Activated CD8-positive, alpha-beta T cell treated with anti-CD3 and anti-CD28 coated beads, Interleukin-2, amount 10 ng/mL, durations not matched to agents 7 days and 5 days (primary cell): ENCODE measurements around the gene CEMIP. TPM values are rescaled to one million over a fixed set of nuclear protein-coding genes. Genes with fewer than 3 reads are reported as not detected.

Experiments
- ATAC-seq: fragments of 150-1000 bp; cut with Tn5 transposase; one replicate; pipeline ENCODE4 v1.10.0; 2021; ENCODE audit warnings: moderate library complexity
- CTCF ChIA-PET: fragments of 350-600 bp; sonication (Branson Sonifier 250); formaldehyde crosslinking; loops from one replicate; lab custom pipeline; 2021; ENCODE audit warnings: antibody characterized with exemption; lab: Charles Lee
- POLR2A ChIA-PET: fragments of 350-600 bp; sonication (Branson Sonifier 250); formaldehyde crosslinking; loops from one replicate; lab custom pipeline; 2021; ENCODE audit warnings: antibody characterized with exemption; lab: Charles Lee
- DNase-seq: peaks from one replicate; pipeline ENCODE4 v3.0.0-alpha.2; 2020
- H3K27ac Mint-ChIP-seq: one replicate; pipeline ENCODE4 v1.8.0; 2021; ENCODE audit warnings: mild to moderate bottlenecking, mixed read lengths
- H3K27me3 Mint-ChIP-seq: one replicate; pipeline ENCODE4 v1.8.0; 2021; ENCODE audit warnings: low read depth, mixed read lengths
- H3K36me3 Mint-ChIP-seq: one replicate; pipeline ENCODE4 v1.8.0; 2021; ENCODE audit warnings: low read depth, mixed read lengths
- H3K4me1 Mint-ChIP-seq: one replicate; pipeline ENCODE4 v1.8.0; 2021; ENCODE audit warnings: low read depth, mixed read lengths
- H3K4me3 Mint-ChIP-seq: one replicate; pipeline ENCODE4 v1.8.0; 2021; ENCODE audit warnings: mild to moderate bottlenecking, mixed read lengths
- H3K9me3 Mint-ChIP-seq: one replicate; pipeline ENCODE4 v1.8.0; 2022; ENCODE audit warnings: mixed read lengths; ENCODE audit not compliant: insufficient read depth
- total RNA-seq, 2 experiments: library from RNA; stranded (reverse); gene quantifications; one replicate each; pipeline ENCODE4 v1.2.3, GENCODE V29; 2021

The CEMIP gene
- total RNA-seq, 2 experiments from 2014 or later = not detected

- H3K9me3 Mint-ChIP-seq = peaks cover 7% of the 10 kb centered on the region
These were observed 34.8 kb upstream of the CEMIP start for GRCh38 chr15:80744415-80744814.

DNA sequence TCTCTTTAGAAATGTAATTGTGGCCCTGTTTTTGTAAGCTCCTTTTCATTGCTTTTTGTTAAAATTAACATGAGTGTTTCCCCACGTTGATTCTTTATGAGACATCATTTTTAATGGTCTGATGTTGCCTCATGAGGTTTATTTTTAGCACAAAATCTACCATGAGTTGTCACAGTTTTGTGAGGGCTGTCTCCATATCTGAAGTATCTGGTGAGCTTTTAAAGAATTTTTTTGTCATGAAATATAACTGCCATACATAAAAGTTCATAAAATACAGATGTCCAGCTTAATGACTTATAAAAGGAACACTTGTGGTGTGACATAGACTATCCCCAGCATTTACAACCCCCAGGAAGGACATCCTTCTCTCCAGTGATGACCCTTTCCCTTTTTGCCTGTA lies 34.3 kb upstream of the CEMIP start:
- Mint-ChIP-seq H3K27me3 (peaks cover 2% of the 10 kb centered on the region), H3K4me1 (no peaks in the 10 kb centered on the region), H3K4me3 (no peak overlapping the region), H3K27ac (no peak overlapping the region), H3K36me3 (no peaks in the 10 kb centered on the region), H3K9me3 (peaks cover 7% of the 10 kb centered on the region)
- ChIA-PET POLR2A (no interaction called here), CTCF (no interaction called here)
- DNase-seq (no peak), ATAC-seq (no peak)

More at GRCh38 chr15:80744415-80744814, 34.8 kb upstream of the CEMIP start:
- H3K27me3 Mint-ChIP-seq = peaks cover 2% of the 10 kb centered on the region
- ChIA-PET POLR2A (no interaction called here), CTCF (no interaction called here)
- no peak overlapping the region for H3K4me3 Mint-ChIP-seq
- H3K27ac Mint-ChIP-seq = no peak overlapping the region
- ATAC-seq = no peak
- DNase-seq = no peak
- no peaks in the 10 kb centered on the region for H3K36me3 Mint-ChIP-seq
- no peaks in the 10 kb centered on the region for H3K4me1 Mint-ChIP-seq

GRCh38 chr15:80745888-80746287 lies 33.3 kb upstream of the CEMIP start:
- ATAC-seq (no peak), DNase-seq (no peak)
- no peaks in the 10 kb centered on the region for H3K36me3 Mint-ChIP-seq
- no peak overlapping the region for H3K27ac Mint-ChIP-seq
- CTCF ChIA-PET = no interaction called here
- peaks cover 2% of the 10 kb centered on the region for H3K27me3 Mint-ChIP-seq
- POLR2A ChIA-PET = no interaction called here
- H3K4me3 Mint-ChIP-seq = no peak overlapping the region
- H3K4me1 Mint-ChIP-seq = no peaks in the 10 kb centered on the region
- H3K9me3 Mint-ChIP-seq = peaks cover 7% of the 10 kb centered on the region

- no peaks in the 10 kb centered on the region for H3K4me1 Mint-ChIP-seq
- DNase-seq = no peak
- peaks cover 7% of the 10 kb centered on the region for H3K9me3 Mint-ChIP-seq
- ChIA-PET CTCF (no interaction called here), POLR2A (no interaction called here)
- H3K4me3 Mint-ChIP-seq = no peak overlapping the region
- no peak overlapping the region for H3K27ac Mint-ChIP-seq
- no peak for ATAC-seq
- H3K36me3 Mint-ChIP-seq = no peaks in the 10 kb centered on the region
- H3K27me3 Mint-ChIP-seq = peaks cover 2% of the 10 kb centered on the region
These were observed 31.7 kb upstream of the CEMIP start for GRCh38 chr15:80747317-80748053.

DNA sequence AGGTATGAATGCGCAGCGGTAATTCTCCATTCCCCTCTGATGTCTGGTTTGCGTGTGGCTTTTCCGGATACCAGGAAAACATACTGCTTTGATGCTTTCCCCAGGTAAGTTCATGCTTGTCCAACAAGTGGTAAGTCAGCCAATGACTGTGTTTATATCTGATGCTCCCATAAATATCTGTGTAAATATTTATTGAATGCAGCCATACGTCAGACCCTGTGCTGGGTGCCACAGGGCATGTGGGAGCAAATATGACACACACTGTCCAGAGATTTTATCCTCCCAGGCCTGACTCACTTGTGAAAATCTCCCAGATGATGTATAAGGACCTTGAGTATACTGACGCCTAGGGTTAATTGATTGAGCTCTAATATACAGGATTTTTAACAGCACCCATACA lies 29.6 kb upstream of the CEMIP start:
- no peak for DNase-seq
- H3K36me3 Mint-ChIP-seq = no peaks in the 10 kb centered on the region
- no peak for ATAC-seq
- CTCF ChIA-PET = interaction anchor here (2.0 kb wide), 1 partner anchor 27 kb away, joined by 10 read pairs; no protein-coding TSS in a partner anchor
- no peak overlapping the region for H3K4me3 Mint-ChIP-seq
- no peak overlapping the region for H3K27ac Mint-ChIP-seq
- peaks cover 7% of the 10 kb centered on the region for H3K9me3 Mint-ChIP-seq
- H3K27me3 Mint-ChIP-seq = peaks cover 2% of the 10 kb centered on the region
- H3K4me1 Mint-ChIP-seq = no peaks in the 10 kb centered on the region
- POLR2A ChIA-PET = interaction anchor here (0.7 kb wide), 1 partner anchor 119 kb away, joined by 3 read pairs; no protein-coding TSS in a partner anchor

GRCh38 chr15:80750575-80750974 lies 28.6 kb upstream of the CEMIP start:
- Mint-ChIP-seq H3K36me3 (no peaks in the 10 kb centered on the region), H3K4me3 (no peak overlapping the region), H3K4me1 (no peaks in the 10 kb centered on the region), H3K9me3 (peaks cover 7% of the 10 kb centered on the region), H3K27ac (no peak overlapping the region), H3K27me3 (peaks cover 2% of the 10 kb centered on the region)
- CTCF ChIA-PET = interaction anchor here (2.0 kb wide), 1 partner anchor 26 kb away, joined by 10 read pairs; no protein-coding TSS in a partner anchor
- ATAC-seq (no peak), DNase-seq (no peak)
- POLR2A ChIA-PET = interaction anchor here (0.7 kb wide), 1 partner anchor 120 kb away, joined by 3 read pairs; no protein-coding TSS in a partner anchor

DNA sequence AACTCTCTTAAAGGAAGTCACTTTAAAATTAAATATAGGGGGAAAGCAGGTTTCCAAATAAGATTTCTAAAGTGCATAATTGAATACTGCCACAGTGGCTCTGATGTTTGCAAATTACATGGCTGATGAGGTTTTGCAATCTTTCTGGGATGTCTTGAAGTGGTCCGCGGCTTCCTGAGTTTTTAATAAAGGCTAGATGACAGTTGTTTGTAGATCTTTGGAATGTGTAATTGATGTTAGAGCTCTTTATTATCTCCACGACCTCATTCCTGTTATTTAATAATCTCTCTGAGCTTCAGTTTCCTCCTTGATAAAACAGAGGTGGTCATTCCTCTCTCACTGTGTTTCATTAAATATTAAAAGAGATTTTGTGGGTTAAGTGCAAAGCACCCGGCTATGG lies 27.0 kb upstream of the CEMIP start:
- Mint-ChIP-seq H3K27ac (no peak overlapping the region), H3K27me3 (peaks cover 2% of the 10 kb centered on the region), H3K4me1 (peaks cover 4% of the 10 kb centered on the region), H3K36me3 (no peaks in the 10 kb centered on the region), H3K9me3 (no peaks in the 10 kb centered on the region), H3K4me3 (no peak overlapping the region)
- ChIA-PET POLR2A (no interaction called here), CTCF (interaction anchor here (0.9 to 1.4 kb wide), 2 partner anchors 24 to 515 kb away, joined by 3 to 4 read pairs; no protein-coding TSS in a partner anchor)
- ATAC-seq (no peak), DNase-seq (no peak)

- no peak for ATAC-seq
- no peaks in the 10 kb centered on the region for H3K36me3 Mint-ChIP-seq
- no peak overlapping the region for H3K4me3 Mint-ChIP-seq
These were observed 26.0 kb upstream of the CEMIP start for GRCh38 chr15:80753161-80753560.

GRCh38 chr15:80754014-80754413 lies 25.2 kb upstream of the CEMIP start:
- Mint-ChIP-seq H3K4me1 (peaks cover 4% of the 10 kb centered on the region), H3K27ac (no peak overlapping the region), H3K27me3 (peaks cover 9% of the 10 kb centered on the region), H3K9me3 (no peaks in the 10 kb centered on the region), H3K36me3 (no peaks in the 10 kb centered on the region), H3K4me3 (no peak overlapping the region)
- DNase-seq (no peak), ATAC-seq (no peak)
- CTCF ChIA-PET = no interaction called here
- POLR2A ChIA-PET = no interaction called here

More at GRCh38 chr15:80753161-80753560, 26.0 kb upstream of the CEMIP start:
- Mint-ChIP-seq H3K9me3 (no peaks in the 10 kb centered on the region), H3K4me1 (peaks cover 4% of the 10 kb centered on the region), H3K27ac (no peak overlapping the region), H3K27me3 (peaks cover 1% of the 10 kb centered on the region)
- ChIA-PET POLR2A (no interaction called here), CTCF (interaction anchor here (0.9 to 1.4 kb wide), 2 partner anchors 23 to 514 kb away, joined by 3 to 4 read pairs; no protein-coding TSS in a partner anchor)
- DNase-seq = no peak

DNA sequence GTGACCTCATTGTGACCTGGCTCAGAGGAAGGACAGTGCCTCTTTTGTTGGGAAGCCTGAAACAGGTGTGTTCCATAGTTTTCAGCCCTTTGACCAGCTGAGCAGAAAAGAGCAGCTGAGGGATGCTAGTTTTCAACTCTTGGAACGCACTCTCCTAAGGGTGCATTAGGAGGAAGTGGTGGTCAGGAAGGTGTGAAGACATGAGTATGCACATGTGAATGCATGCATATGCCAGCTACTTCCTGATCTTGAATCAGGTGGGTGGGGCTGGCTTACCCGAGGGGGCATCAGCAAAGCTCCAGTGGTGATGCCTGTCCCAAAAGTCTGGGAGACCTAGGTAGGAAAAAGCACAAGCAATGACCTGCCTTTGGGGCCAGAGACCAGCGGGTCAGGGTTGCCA lies 23.3 kb upstream of the CEMIP start:
- Mint-ChIP-seq H3K9me3 (no peaks in the 10 kb centered on the region), H3K4me3 (no peak overlapping the region), H3K4me1 (peaks cover 4% of the 10 kb centered on the region), H3K27me3 (peaks cover 9% of the 10 kb centered on the region), H3K36me3 (no peaks in the 10 kb centered on the region), H3K27ac (no peak overlapping the region)
- POLR2A ChIA-PET = no interaction called here
- no peak for DNase-seq
- CTCF ChIA-PET = no interaction called here
- no peak for ATAC-seq

GRCh38 chr15:80758130-80758745 lies 20.9 kb upstream of the CEMIP start:
- no peak for DNase-seq
- Mint-ChIP-seq H3K27ac (no peak overlapping the region), H3K9me3 (no peaks in the 10 kb centered on the region), H3K36me3 (no peaks in the 10 kb centered on the region), H3K27me3 (peaks cover 9% of the 10 kb centered on the region), H3K4me3 (no peak overlapping the region), H3K4me1 (peaks cover 4% of the 10 kb centered on the region)
- ATAC-seq = no peak
- POLR2A ChIA-PET = no interaction called here
- CTCF ChIA-PET = no interaction called here

GRCh38 chr15:80760960-80761359 lies 18.2 kb upstream of the CEMIP start:
- no peak overlapping the region for H3K4me3 Mint-ChIP-seq
- DNase-seq (no peak), ATAC-seq (no peak)
- POLR2A ChIA-PET = no interaction called here
- H3K4me1 Mint-ChIP-seq = peaks cover 1% of the 10 kb centered on the region
- CTCF ChIA-PET = interaction anchor here (1.2 kb wide), 1 partner anchor 15 kb away, joined by 3 read pairs; no protein-coding TSS in a partner anchor
- no peak overlapping the region for H3K27ac Mint-ChIP-seq
- H3K9me3 Mint-ChIP-seq = no peaks in the 10 kb centered on the region
- no peaks in the 10 kb centered on the region for H3K36me3 Mint-ChIP-seq
- H3K27me3 Mint-ChIP-seq = peaks cover 9% of the 10 kb centered on the region
